ENCODE measurements around the gene FAM161A.
A peak's percentile ranks its signal among the peaks of the same experiment; 100 is the strongest.
"Not testable (repeated sequence)": the region's sequence is repeated elsewhere in the genome, so short reads cannot be mapped to it uniquely, and the experiment has no call there.

The FAM161A gene

GRCh38 chr2:61833971-61834370 lies 19.9 kb downstream of the FAM161A start:
- DNase-seq, result no peak

GRCh38 chr2:61832183-61832841 lies 21.5 kb downstream of the FAM161A start:
- no peak for DNase-seq

- DNase-seq, result no peak
Measured at GRCh38 chr2:61822255-61822654, 31.6 kb downstream of the FAM161A start.

- no peak for DNase-seq
Measured at GRCh38 chr2:61816480-61817355, 37.1 kb downstream of the FAM161A start.

GRCh38 chr2:61814539-61815160 lies 39.2 kb downstream of the FAM161A start:
- DNase-seq, result no peak

GRCh38 chr2:61813314-61813713 lies 40.5 kb downstream of the FAM161A start:
- not testable (repeated sequence) for DNase-seq

- DNase-seq, result no peak
Measured at GRCh38 chr2:61811821-61812220, 42.0 kb downstream of the FAM161A start.

GRCh38 chr2:61810203-61810602 lies 43.7 kb downstream of the FAM161A start:
- DNase-seq, result not testable (repeated sequence)

- not testable (repeated sequence) for DNase-seq
Measured at GRCh38 chr2:61808693-61809092, 45.2 kb downstream of the FAM161A start.

- DNase-seq, result no peak
Measured at GRCh38 chr2:61807036-61807757, 46.7 kb downstream of the FAM161A start.

- no peak for DNase-seq
Measured at GRCh38 chr2:61802548-61802947, 51.3 kb downstream of the FAM161A start.

GRCh38 chr2:61799099-61799498 lies 54.8 kb downstream of the FAM161A start:
- DNase-seq, result no peak

- DNase-seq, result not testable (repeated sequence)
Measured at GRCh38 chr2:61797446-61797845, 56.4 kb downstream of the FAM161A start.

- no peak for DNase-seq
Measured at GRCh38 chr2:61795408-61795807, 58.5 kb downstream of the FAM161A start.

- peak; percentile 63 for DNase-seq
Measured at GRCh38 chr2:61793389-61793836, 60.4 kb downstream of the FAM161A start.

- DNase-seq, result no peak
Measured at GRCh38 chr2:61792355-61792890, 61.4 kb downstream of the FAM161A start.

GRCh38 chr2:61789807-61790602 lies 63.9 kb downstream of the FAM161A start:
- DNase-seq, result no peak

- DNase-seq, result no peak
Measured at GRCh38 chr2:61787941-61788563, 65.8 kb downstream of the FAM161A start.

- DNase-seq, result no peak
Measured at GRCh38 chr2:61786876-61787275, 67.0 kb downstream of the FAM161A start.

GRCh38 chr2:61785583-61785982 lies 68.3 kb downstream of the FAM161A start:
- no peak for DNase-seq

GRCh38 chr2:61784643-61785042 lies 69.2 kb downstream of the FAM161A start:
- DNase-seq, result no peak
